Forelimb muscle (tissue), 1 donor: ENCODE data around the gene ELAVL3. TPM values are rescaled to one million over a fixed set of nuclear protein-coding genes. Genes with fewer than 3 reads are reported as not detected.

Source experiments
- DNase-seq: peaks from one replicate; pipeline ENCODE4 v3.0.0-alpha.2; 2013; ENCODE audit warnings: low read depth
- polyA plus RNA-seq: library from polyadenylated mRNA; unstranded; fragments of 120-200 nt; gene quantifications from one replicate; pipeline ENCODE4 v1.2.1, GENCODE V29; 2013; ENCODE audit not compliant: insufficient read length

ELAVL3 gene
- polyA plus RNA-seq: 0.04 TPM

DNA sequence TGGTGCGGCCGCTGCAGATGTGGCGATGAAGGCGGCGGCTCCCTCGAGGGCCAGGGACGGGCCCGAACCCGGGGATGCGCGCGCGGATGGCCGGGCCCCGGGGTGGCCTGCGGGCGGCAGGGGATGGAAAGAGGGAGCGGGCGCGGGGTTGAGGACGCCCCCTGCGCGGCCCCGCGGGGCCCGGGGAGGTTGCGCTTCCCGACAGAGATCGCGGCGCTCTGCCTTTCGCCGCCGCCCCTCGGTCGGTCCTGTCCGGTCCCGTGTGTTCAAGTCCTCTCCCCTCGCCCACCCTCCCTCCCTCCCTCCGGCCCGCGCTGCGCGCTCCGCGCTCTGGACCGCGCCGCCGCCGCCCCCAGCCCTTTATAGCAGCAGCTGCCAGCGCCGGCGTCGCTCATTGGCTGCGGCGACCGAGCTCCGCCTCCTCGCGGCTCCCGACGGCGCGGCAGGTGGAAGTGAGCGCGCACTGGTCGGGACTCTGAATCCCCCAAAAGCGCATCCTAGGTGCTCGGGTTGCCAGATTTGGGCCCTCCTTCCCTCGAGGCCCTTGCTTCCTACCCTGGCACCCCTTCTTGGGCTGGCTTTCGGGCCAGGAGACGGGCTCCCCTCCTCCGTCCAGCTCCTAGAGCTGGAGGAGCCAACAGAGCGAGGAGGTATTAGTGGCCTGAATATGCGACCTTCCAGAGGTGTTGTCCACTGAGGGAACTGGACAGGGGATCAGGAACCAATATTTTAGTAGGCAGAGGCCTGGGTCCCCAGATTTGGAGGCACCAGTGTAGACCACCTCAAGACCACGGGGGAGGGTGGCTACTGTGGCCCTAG is at the start of gene ELAVL3:
TSS of gene ELAVL3 (minus strand) at position 332 of the 819 bp plus-strand sequence. CDS start 438 bp downstream, outside the sequence.
- DNase-seq: no peak

DNA sequence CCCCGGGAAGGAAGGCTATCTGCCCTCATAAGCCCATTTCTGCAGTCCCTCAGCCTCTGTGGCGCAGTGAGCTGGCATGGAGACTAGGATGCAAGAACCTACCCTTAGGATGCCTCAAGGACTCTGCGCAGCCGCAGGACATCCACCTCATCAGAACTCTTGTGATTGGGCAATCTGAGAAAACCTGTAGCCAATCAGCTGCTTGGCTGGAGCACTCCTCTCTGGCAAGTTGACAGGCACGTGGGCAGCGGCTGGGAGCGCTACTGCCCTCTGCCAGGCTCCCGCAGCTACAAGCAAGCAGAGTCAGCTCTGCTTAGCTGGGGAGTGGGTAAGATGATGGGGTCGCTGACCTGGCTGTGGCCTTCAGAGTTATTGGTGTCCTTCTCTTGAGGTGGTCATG is 49.6 kb upstream of the ELAVL3 start:
- DNase-seq: no peak

DNA sequence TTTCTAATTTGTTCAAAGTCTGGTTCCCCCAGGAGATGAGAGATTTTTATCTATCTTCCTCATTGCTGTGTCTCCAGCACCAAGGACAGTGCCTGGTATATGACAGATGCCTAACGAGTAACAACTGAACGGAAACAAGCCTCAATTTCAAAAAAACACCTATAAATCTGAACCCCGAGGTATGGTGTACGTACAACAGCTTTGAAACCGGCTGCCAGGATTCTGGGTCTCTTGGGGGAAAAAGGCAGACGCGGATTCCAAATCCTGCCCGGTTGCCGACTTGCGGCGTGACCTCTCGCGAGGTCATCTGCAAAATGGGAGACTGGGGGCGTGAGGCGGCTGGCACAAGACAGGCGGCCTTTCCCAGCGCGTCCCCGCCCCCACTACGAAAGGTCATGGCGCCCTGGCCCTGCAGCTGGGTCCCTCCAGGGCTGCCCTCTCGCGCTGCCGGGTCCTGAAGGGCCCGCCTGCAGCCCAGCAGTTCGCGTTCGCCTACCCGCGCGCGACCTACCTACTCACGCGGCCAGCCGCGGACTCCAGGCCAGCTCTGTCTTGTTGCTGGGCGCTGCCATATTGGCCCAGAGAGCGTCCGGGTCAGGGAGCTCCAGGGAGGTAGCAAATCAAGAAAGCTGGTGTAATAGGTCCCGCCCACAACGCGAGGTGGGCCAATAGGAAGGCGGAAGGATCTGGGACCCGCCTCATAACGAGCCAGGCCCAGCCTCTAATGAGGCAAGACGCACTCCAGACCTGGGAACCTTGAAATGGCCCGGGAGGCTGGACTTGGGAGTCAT is 47.9 kb upstream of the ELAVL3 start, which contains the start of gene ECSIT:
TSS of gene ECSIT (minus strand) at position 584 of the 791 bp plus-strand sequence. CDS start 9,964 bp downstream, outside the sequence.
- DNase-seq: peak; percentile 92

DNA sequence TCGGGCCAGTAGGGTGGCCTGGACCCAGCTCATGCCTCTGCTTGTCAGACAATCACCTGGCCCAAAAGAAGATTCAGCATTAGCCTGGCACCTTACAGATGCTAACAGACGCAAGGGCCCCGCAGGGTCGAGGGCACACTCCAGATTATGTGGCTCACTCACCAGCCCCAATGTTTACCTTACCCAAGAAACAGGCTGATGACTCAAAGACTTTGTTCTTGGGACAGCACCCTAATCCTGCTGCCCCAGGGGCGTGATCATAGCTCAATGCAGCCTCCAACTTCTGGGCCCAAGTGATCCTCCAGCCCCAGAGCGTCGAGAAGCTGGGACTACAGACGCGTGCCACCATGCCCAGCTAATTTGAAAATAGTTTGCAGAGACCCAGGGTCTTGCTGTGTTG is 38.3 kb upstream of the ELAVL3 start:
- no peak for DNase-seq

DNA sequence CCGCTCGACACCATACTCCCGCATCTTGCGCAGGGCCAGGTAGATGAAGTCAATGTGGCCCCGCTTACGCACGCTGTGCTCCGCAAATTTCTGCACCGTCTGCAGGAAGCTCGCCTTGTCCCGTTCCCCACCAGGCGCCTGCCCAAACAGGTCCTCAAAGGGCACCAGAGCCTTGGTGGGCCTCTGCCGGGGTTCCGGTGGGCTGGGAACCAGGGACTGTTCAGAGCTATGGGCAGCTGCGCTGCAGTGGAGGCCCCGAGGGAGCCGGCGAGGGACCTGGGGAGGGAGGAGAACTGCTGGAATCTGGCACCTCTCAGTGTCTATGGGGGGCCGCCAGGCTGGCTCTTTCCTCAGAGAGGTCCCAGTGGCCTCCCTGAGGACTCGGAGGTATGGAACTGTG is 33.1 kb upstream of the ELAVL3 start:
- DNase-seq: no peak

DNA sequence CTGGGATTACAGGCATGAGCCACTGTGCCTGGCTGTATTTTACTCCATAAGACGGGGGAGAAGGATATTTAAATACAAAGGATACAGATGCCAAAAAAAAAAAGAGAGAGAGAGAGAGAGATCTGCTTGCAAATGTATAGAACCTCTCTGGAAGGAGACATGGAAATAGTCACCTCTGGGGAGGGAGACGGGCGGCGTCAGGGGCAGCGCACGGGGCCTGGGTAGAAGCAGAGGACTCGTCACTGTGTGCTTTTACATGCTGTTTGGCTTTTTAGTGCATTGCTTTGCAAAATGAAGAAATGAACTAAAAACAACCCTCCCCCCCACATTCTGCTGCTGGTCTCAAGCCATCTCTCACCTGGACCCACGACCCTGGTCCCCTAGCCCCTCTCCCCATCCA is 29.6 kb upstream of the ELAVL3 start:
- DNase-seq: no peak

DNA sequence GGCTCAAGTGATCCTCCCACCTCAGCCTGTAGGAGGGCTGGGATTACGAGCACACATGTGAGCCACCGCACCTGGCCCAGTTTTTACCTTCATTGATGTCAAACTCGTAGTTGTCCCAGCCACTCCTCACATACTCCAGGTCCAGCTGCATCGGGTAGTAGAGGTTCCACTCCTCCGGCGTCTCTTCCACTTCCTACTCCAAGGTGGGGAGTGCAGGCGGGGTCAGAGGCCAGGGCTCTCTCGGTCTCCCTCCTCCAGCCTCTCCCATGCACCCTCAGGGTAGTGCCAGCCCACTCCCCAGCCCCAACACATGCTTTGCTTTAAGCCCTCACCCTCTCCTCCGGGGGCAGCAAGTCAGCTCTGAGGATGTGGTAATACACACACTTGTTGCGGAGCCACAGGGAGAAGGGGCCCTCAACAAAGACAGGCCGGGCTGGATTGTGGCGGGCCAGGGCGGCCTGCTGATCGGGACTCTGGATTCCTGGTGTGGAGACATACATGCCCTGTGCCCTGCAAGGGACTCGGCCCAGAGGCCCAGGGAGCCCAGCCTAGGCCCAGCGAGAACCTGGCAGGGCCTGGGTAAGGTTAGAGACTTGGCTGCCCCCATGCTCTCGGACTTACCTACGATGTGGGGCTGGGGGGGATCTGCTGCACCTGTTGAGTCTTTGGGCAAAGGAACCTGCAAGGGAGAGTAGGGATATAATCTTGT is 26.7 kb upstream of the ELAVL3 start:
- DNase-seq: no peak

DNA sequence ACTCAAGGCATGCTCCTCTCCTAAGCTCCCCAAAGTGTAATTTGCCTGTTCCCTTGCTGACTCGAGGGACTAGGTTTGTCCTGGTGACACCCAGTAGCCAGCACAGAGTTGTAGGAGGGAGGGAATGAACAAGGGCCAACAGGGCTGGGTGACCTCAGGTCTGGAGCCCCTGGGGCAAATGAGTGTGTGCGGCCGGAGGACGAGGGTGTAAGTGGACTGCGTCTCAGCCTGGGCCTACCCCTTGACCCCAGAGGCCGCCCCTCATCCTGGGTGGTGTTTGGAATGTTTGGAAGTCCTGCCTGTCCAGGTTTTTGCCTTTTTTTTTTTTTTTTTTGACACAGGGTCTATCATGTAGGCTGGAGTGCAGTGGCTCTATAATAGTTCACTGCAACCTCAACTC is 26.1 kb upstream of the ELAVL3 start:
- no peak for DNase-seq

DNA sequence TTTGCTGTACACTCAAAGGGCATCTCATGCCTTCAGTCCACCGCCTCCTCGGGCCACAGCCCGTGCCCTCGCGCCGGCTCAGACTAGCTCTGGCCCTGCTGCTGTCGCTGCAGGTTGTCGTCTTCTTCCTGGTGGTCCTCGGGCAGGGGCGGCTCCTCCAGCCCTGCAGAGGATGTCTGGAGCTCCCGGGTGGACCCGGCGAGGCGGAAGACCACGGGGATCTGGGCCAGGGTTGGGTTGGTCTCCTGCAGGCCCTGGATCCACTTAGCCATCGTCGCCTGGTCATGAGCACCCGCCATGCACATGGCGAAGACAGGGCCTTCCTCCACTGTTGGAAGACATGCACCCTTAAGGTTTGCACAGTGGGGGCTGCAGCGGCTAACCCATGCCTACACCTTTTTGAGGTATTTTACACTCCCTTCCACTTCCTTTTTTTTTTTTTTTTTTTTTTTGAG is 25.3 kb upstream of the ELAVL3 start:
- no peak for DNase-seq

DNA sequence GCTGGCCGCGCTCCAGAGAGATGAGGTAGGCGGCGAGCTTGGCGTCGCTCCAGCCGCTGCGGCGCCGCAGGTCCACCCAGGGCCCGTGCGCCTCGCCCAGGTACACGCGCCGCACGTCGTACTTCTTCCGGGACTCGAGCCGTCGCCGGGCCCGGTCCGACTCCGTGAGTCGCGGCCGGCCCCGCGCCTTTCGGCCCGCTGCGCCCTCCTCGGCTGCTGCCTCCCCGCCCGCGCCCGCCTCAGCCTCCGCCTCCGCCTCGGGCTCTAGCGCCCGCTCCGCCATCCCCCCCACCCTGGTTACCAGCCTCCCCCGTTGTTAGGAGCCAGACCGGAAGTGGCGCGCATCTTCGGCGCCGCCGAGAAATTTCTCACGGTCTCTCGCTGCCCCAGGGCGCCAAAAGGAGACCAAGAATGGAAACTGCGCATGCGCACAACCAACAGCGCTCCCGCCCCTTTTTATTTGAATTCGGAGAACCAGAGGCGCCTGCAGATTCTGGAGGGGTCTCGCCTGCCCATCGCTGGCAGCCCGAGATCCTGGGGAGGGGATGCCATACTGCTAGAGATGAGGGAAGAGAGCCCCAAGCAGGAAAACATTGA is 24.8 kb upstream of the ELAVL3 start, which contains the start of gene ZNF653:
TSS of gene ZNF653 (minus strand) at position 336 of the 597 bp plus-strand sequence. CDS start at position 283, 53 bp downstream.
- peak; percentile 87 for DNase-seq

DNA sequence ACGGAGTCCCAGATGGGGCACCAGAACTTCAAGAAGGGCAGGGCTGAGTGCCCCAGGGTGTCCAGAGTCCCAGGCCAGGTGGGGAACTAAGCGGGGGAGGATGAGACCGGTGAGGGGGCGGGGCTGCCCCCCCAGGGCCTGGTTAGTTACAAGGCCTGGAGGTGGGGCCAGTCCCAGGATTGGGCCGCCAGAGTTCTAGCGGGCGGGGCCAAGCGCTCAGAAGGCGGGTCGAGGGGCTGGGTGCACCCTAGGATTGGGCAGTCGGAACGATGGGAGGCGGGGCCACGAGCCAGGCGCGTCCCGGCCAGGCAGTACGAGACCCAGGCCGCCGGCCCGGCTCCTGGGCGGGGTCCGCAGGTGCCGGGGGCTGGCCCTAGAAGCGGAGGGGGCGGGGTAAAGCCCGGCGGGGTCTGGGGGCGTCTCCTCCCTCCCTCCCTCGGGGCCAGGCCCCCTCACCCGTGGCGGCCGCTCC is 24.2 kb upstream of the ELAVL3 start:
- peak; percentile 67 for DNase-seq

DNA sequence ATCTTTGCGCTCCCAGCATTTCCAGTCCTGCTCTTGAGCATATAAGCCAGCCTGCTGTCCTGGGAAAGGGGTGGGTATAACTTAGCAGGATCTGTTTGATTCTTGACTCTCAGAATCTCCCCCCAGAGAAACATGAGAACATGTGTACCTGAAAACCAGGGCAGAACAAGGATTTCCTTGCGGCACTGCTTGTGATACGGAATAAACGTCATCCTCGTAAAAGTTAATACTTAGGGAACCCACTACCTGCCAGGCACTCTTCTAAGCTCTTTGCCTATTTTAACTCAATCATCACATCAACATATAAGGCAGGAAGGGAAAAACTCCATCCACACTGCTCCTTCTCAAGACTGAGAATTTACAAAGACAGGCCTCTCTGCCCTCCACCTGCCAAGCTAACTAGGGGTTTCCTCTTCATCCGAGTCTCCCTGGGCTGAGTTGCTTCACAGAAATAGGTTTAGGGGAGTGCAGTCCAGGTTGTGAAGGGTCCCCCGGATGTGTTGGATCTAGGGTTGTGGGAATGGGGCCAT is 23.7 kb upstream of the ELAVL3 start:
- DNase-seq: no peak

DNA sequence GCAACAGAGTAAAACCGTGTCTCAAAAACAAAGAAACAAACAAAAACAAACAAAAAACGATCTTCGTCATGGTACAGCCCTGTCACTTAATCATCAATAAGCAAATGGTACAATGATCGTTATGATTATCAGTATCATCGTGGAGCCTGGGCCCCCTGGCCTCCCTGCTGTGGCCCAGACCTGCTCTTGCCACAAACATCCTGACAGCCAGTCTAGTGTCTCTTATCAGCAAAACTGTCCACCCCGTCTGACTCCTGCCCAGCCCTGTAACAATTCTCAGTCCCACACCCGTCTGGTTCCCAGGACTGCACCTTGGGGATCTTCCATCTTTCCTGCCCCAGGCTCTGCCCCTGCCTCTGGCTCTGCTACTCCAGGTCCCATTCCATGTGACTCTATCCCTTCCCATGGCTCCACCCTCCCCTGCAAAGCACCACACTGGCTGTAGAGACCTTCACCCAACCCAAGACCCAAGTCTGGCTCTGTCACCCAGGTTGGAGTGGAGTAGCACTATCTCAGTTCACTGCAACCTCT is 19.1 kb upstream of the ELAVL3 start:
- no peak for DNase-seq

DNA sequence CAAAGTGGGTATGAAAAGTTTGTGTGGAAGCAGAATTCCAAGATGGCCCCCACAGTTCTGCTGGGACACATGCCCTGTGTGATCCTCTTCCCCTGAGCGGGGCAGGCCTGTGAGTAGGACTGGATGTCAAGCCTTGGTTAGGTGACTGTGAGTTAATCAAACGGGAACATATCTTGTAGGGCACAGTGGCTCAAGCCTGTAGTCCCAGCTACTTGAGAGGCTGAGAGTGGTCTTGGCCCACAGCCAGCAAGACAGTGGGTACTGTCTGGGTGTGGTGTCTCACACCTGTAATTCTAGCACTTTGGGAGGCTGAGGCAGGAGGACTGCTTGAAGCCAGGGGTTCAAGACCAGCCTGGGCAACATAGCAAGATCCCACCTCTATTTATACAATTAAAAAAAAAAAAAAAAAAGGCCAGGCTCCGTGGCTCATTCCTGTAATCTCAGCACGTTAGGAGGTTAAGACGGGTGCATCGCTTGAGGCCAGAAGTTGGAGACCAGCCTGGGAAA is 18.4 kb upstream of the ELAVL3 start:
- no peak for DNase-seq

DNA sequence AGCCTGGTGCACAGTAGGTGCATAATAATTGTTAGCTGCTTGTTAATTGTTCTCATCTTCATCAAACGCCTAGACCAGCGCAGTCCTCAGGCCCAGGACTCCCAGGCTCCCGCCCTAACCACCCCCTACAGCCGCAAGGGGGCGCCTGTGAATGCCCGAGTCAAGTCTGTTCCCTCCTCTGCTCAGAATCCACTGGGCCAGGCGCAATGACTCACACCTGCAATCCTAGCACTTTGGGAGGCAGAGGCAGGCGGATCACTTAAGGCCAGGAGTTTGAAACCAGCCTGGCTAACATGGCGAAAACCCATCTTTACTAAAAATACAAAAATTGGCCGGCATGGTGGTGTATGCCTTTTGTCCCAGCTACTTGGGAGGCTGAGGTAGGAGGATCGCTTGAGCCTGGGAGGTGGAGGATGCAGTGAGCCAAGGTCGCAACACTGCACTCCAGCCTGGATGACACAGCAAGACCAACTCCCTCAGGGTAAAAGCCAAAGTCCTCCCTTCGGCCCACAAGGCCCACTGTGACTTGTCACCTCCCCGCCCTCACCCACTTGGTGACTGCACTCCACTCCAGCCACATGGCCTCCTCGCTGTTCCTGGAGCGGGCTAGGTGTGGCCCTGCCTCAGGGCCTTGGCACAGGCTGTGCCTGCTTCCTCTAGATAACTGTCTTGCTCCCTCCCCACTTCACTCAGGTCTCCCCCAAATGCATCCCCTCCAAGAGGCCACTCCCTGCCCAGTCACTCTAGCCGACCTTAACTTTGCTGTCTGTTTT is 15.7 kb upstream of the ELAVL3 start:
- DNase-seq: no peak

DNA sequence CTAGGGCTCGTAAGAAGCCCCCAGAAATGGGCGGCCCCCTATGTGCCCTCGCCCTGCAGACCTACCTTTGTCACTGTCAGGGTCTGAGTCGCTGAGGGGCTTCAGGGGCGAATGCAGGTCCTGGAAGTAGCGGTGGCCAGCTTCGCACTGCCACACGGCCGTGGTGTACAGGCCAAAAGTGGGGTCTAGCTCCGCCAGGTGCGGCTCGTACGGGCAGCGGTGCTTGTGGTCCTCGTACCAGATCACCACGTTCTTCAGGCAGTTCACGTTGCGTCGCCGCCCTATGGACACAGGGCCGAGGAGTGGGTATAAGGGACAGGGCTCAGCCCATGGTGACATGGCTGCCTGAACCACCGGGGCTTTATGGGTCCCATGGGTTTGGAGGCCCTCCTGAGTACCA is 15.0 kb upstream of the ELAVL3 start:
- no peak for DNase-seq

DNA sequence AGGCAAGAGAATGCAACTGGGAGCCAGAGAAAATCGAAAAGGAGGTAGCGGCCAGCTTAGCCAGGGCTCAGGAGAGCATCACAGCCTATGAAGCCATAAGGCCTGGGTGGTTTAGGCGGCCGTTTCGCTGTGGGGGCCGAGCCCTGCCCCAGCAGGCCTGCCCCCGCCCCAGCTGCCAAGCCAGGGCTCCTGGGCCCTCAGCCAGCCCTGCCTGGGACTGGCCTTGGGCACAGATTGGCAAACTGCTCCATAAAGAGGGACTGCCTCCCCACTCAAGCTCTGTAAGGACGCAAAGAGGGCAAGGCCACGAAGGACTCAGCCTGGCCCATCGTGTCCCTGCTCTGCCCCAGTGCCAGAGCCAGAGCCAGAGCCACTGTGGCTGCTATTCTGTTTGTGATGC is 14.6 kb upstream of the ELAVL3 start:
- DNase-seq: no peak

DNA sequence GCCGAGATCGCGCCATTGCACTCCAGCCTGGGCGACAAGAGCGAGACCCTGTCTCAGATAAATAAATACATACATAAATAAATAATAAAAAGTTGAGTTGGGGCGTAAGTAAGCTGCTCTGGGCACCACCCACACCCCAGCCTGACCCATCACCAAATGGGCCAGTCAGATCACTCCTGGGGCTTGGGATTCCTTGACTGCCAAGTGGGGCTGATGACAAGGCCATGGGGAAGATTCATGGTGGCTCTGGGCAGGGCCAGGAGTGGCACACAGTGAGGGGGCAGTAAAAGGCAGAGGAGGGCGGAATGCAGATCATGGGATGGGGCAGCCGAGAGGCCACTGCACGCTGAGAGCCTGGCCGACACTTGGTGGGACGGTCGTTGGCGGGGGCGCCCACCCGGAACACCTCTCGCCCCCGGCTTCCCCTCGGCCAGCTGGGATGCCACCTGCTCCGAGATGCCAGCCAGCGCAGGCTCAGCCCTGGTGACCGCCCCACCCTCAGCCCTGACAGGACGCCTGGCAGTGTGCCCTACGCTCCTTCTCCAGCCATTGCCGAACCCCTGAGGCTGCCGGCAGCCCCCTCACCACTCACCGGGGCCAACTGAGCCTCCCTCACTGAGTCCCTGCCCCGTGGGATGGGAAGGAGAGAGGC is 13.9 kb upstream of the ELAVL3 start:
- no peak for DNase-seq

DNA sequence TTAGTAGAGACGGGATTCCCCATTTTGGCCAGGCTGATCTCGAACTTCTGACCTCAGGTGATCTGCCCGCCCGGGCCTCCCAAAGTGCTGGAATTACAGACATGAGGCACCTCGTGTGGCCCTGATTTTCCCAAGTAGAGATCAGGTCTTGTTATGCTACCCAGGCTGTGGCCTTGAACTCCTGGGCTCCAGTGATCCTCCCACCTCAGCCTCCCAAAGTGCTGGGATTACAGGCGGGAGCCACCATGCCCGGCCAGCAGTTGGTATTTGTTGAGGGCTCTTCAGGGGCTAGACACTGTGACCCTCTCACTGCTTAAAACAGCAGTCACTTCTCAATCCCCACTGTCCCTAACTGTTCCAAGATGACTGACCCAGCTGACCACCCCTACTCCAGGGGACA is 8.5 kb upstream of the ELAVL3 start:
- DNase-seq: no peak
